ENCODE results near the gene LEPR.
"Not testable (repeated sequence)": the region's sequence is repeated elsewhere in the genome, so short reads cannot be mapped to it uniquely, and the experiment has no call there.

The LEPR gene

GRCh38 chr1:65444128-65444640, 23.7 kb downstream of the LEPR start:
- H3K27me3 ChIP-seq (ENCODE audit: control insufficient read depth, insufficient read depth, low read length): no peaks in the 10 kb centered on the region
- no peaks in the 10 kb centered on the region for H3K36me3 ChIP-seq (ENCODE audit: control insufficient read depth, insufficient read depth, low read length)
- H3K4me3 ChIP-seq (ENCODE audit: low read length): no peak overlapping the region
- H3K4me1 ChIP-seq (ENCODE audit: control insufficient read depth, insufficient read depth, low read length): no peaks in the 10 kb centered on the region
- H3K9me3 ChIP-seq (ENCODE audit: control insufficient read depth, low read length): no peaks in the 10 kb centered on the region
- no peak overlapping the region for H3K9ac ChIP-seq (ENCODE audit: low read length)

GRCh38 chr1:65445837-65446236, 25.4 kb downstream of the LEPR start:
- no peaks in the 10 kb centered on the region for H3K27me3 ChIP-seq (ENCODE audit: control insufficient read depth, insufficient read depth, low read length)
- H3K4me3 ChIP-seq (ENCODE audit: low read length): no peak overlapping the region
- H3K4me1 ChIP-seq (ENCODE audit: control insufficient read depth, insufficient read depth, low read length): no peaks in the 10 kb centered on the region
- H3K9me3 ChIP-seq (ENCODE audit: control insufficient read depth, low read length): no peaks in the 10 kb centered on the region
- H3K9ac ChIP-seq (ENCODE audit: low read length): no peak overlapping the region
- no peaks in the 10 kb centered on the region for H3K36me3 ChIP-seq (ENCODE audit: control insufficient read depth, insufficient read depth, low read length)

- Histone ChIP-seq H3K27me3 (ENCODE audit: control insufficient read depth, insufficient read depth, low read length) (no peaks in the 10 kb centered on the region), H3K4me1 (ENCODE audit: control insufficient read depth, insufficient read depth, low read length) (no peaks in the 10 kb centered on the region), H3K9ac (ENCODE audit: low read length) (no peak overlapping the region), H3K36me3 (ENCODE audit: control insufficient read depth, insufficient read depth, low read length) (no peaks in the 10 kb centered on the region), H3K4me3 (ENCODE audit: low read length) (no peak overlapping the region), H3K9me3 (ENCODE audit: control insufficient read depth, low read length) (no peaks in the 10 kb centered on the region)
Observed at GRCh38 chr1:65449214-65449823, 28.9 kb downstream of the LEPR start.

GRCh38 chr1:65455678-65456077, 35.2 kb downstream of the LEPR start:
- not testable (repeated sequence) for H3K9me3 ChIP-seq (ENCODE audit: control insufficient read depth, low read length); H3K4me1 ChIP-seq (ENCODE audit: control insufficient read depth, insufficient read depth, low read length); H3K4me3 ChIP-seq (ENCODE audit: low read length)

GRCh38 chr1:65456481-65456880, 36.0 kb downstream of the LEPR start:
- Histone ChIP-seq H3K27me3 (ENCODE audit: control insufficient read depth, insufficient read depth, low read length) (no peaks in the 10 kb centered on the region), H3K36me3 (ENCODE audit: control insufficient read depth, insufficient read depth, low read length) (no peaks in the 10 kb centered on the region), H3K4me1 (ENCODE audit: control insufficient read depth, insufficient read depth, low read length) (no peaks in the 10 kb centered on the region)

More at GRCh38 chr1:65455678-65456077, 35.2 kb downstream of the LEPR start:
- not testable (repeated sequence) for H3K9ac ChIP-seq (ENCODE audit: low read length); H3K36me3 ChIP-seq (ENCODE audit: control insufficient read depth, insufficient read depth, low read length); H3K27me3 ChIP-seq (ENCODE audit: control insufficient read depth, insufficient read depth, low read length)

GRCh38 chr1:65457868-65458267, 37.4 kb downstream of the LEPR start:
- no peaks in the 10 kb centered on the region for H3K4me1 ChIP-seq (ENCODE audit: control insufficient read depth, insufficient read depth, low read length)
- no peaks in the 10 kb centered on the region for H3K36me3 ChIP-seq (ENCODE audit: control insufficient read depth, insufficient read depth, low read length)

More at GRCh38 chr1:65456481-65456880, 36.0 kb downstream of the LEPR start:
- H3K9me3 ChIP-seq (ENCODE audit: control insufficient read depth, low read length): no peaks in the 10 kb centered on the region
- H3K4me3 ChIP-seq (ENCODE audit: low read length): no peak overlapping the region
- H3K9ac ChIP-seq (ENCODE audit: low read length): no peak overlapping the region

GRCh38 chr1:65458730-65459396, 38.4 kb downstream of the LEPR start:
- no peaks in the 10 kb centered on the region for H3K9me3 ChIP-seq (ENCODE audit: control insufficient read depth, low read length)
- no peak overlapping the region for H3K4me3 ChIP-seq (ENCODE audit: low read length)
- H3K27me3 ChIP-seq (ENCODE audit: control insufficient read depth, insufficient read depth, low read length): no peaks in the 10 kb centered on the region
- H3K9ac ChIP-seq (ENCODE audit: low read length): no peak overlapping the region
- no peaks in the 10 kb centered on the region for H3K36me3 ChIP-seq (ENCODE audit: control insufficient read depth, insufficient read depth, low read length)
- no peaks in the 10 kb centered on the region for H3K4me1 ChIP-seq (ENCODE audit: control insufficient read depth, insufficient read depth, low read length)

More at GRCh38 chr1:65457868-65458267, 37.4 kb downstream of the LEPR start:
- Histone ChIP-seq H3K9ac (ENCODE audit: low read length) (no peak overlapping the region), H3K27me3 (ENCODE audit: control insufficient read depth, insufficient read depth, low read length) (no peaks in the 10 kb centered on the region), H3K9me3 (ENCODE audit: control insufficient read depth, low read length) (no peaks in the 10 kb centered on the region), H3K4me3 (ENCODE audit: low read length) (no peak overlapping the region)

GRCh38 chr1:65459397-65459768, 38.9 kb downstream of the LEPR start:
- H3K9me3 ChIP-seq (ENCODE audit: control insufficient read depth, low read length): no peaks in the 10 kb centered on the region
- H3K36me3 ChIP-seq (ENCODE audit: control insufficient read depth, insufficient read depth, low read length): no peaks in the 10 kb centered on the region
- H3K4me1 ChIP-seq (ENCODE audit: control insufficient read depth, insufficient read depth, low read length): no peaks in the 10 kb centered on the region
- no peak overlapping the region for H3K4me3 ChIP-seq (ENCODE audit: low read length)
- H3K9ac ChIP-seq (ENCODE audit: low read length): no peak overlapping the region
- no peaks in the 10 kb centered on the region for H3K27me3 ChIP-seq (ENCODE audit: control insufficient read depth, insufficient read depth, low read length)

GRCh38 chr1:65465837-65466236, 45.4 kb downstream of the LEPR start:
- peaks cover 22% of the 10 kb centered on the region for H3K4me1 ChIP-seq (ENCODE audit: control insufficient read depth, insufficient read depth, low read length)
- H3K9ac ChIP-seq (ENCODE audit: low read length); H3K36me3 ChIP-seq (ENCODE audit: control insufficient read depth, insufficient read depth, low read length); H3K4me3 ChIP-seq (ENCODE audit: low read length); H3K27me3 ChIP-seq (ENCODE audit: control insufficient read depth, insufficient read depth, low read length); H3K9me3 ChIP-seq (ENCODE audit: control insufficient read depth, low read length): not testable (repeated sequence)

GRCh38 chr1:65467536-65467935, 47.1 kb downstream of the LEPR start:
- H3K9me3 ChIP-seq (ENCODE audit: control insufficient read depth, low read length): no peaks in the 10 kb centered on the region
- no peaks in the 10 kb centered on the region for H3K36me3 ChIP-seq (ENCODE audit: control insufficient read depth, insufficient read depth, low read length)
- H3K4me1 ChIP-seq (ENCODE audit: control insufficient read depth, insufficient read depth, low read length): peaks cover 30% of the 10 kb centered on the region
- H3K27me3 ChIP-seq (ENCODE audit: control insufficient read depth, insufficient read depth, low read length): no peaks in the 10 kb centered on the region
- H3K9ac ChIP-seq (ENCODE audit: low read length): no peak overlapping the region
- no peak overlapping the region for H3K4me3 ChIP-seq (ENCODE audit: low read length)

- peaks cover 30% of the 10 kb centered on the region for H3K4me1 ChIP-seq (ENCODE audit: control insufficient read depth, insufficient read depth, low read length)
- H3K27me3 ChIP-seq (ENCODE audit: control insufficient read depth, insufficient read depth, low read length): no peaks in the 10 kb centered on the region
- H3K9me3 ChIP-seq (ENCODE audit: control insufficient read depth, low read length): no peaks in the 10 kb centered on the region
- H3K36me3 ChIP-seq (ENCODE audit: control insufficient read depth, insufficient read depth, low read length): no peaks in the 10 kb centered on the region
- H3K4me3 ChIP-seq (ENCODE audit: low read length): no peak overlapping the region
- H3K9ac ChIP-seq (ENCODE audit: low read length): no peak overlapping the region
Observed at GRCh38 chr1:65469126-65469888, 48.8 kb downstream of the LEPR start.

- no peak overlapping the region for H3K4me3 ChIP-seq (ENCODE audit: low read length)
- H3K9me3 ChIP-seq (ENCODE audit: control insufficient read depth, low read length): no peaks in the 10 kb centered on the region
- H3K9ac ChIP-seq (ENCODE audit: low read length): no peak overlapping the region
- peaks cover 30% of the 10 kb centered on the region for H3K4me1 ChIP-seq (ENCODE audit: control insufficient read depth, insufficient read depth, low read length)
- H3K36me3 ChIP-seq (ENCODE audit: control insufficient read depth, insufficient read depth, low read length): no peaks in the 10 kb centered on the region
- H3K27me3 ChIP-seq (ENCODE audit: control insufficient read depth, insufficient read depth, low read length): no peaks in the 10 kb centered on the region
Observed at GRCh38 chr1:65469889-65470340, 49.4 kb downstream of the LEPR start.

Measured in mucosa of stomach (tissue), 1 donor.